NCI-H748 treated with DMSO at 0.1 percent for 48 hours (cell line): Measurements from ENCODE around the gene COL8A2.
"Not testable (repeated sequence)": the region's sequence is repeated elsewhere in the genome, so short reads cannot be mapped to it uniquely, and the experiment has no call there.

Source experiments
- DNase-seq: peaks from one replicate; lab custom pipeline; 2025; lab: John Stamatoyannopoulos, UW

The COL8A2 gene

GRCh38 chr1:36125129-36125991 is at the start of gene COL8A2:
COL8A2 (minus strand) TSS chr1:36125222; CDS start chr1:36100242, 24,980 bp downstream.
- no peak for DNase-seq

GRCh38 chr1:36174713-36175112 is 49.7 kb upstream of the COL8A2 start:
- DNase-seq: no peak

- no peak for DNase-seq
Observed at GRCh38 chr1:36172983-36173382, 48.0 kb upstream of the COL8A2 start.

- DNase-seq: no peak
Observed at GRCh38 chr1:36172017-36172747, 47.2 kb upstream of the COL8A2 start.

- no peak for DNase-seq
Observed at GRCh38 chr1:36170643-36171412, 45.8 kb upstream of the COL8A2 start.

- DNase-seq: no peak
Observed at GRCh38 chr1:36168514-36168913, 43.5 kb upstream of the COL8A2 start.

GRCh38 chr1:36166938-36167905 is 42.2 kb upstream of the COL8A2 start:
- no peak for DNase-seq

GRCh38 chr1:36166136-36166535 is 41.1 kb upstream of the COL8A2 start:
- DNase-seq: no peak

- DNase-seq: no peak
Observed at GRCh38 chr1:36165145-36165544, 40.1 kb upstream of the COL8A2 start.

- no peak for DNase-seq
Observed at GRCh38 chr1:36164361-36164760, 39.3 kb upstream of the COL8A2 start.

- no peak for DNase-seq
Observed at GRCh38 chr1:36163426-36163825, 38.4 kb upstream of the COL8A2 start.

GRCh38 chr1:36162680-36163239 is 37.7 kb upstream of the COL8A2 start:
- no peak for DNase-seq

- no peak for DNase-seq
Observed at GRCh38 chr1:36161641-36162531, 36.9 kb upstream of the COL8A2 start.

GRCh38 chr1:36160949-36161485 is 36.0 kb upstream of the COL8A2 start:
- DNase-seq: no peak

GRCh38 chr1:36160388-36160948 is 35.4 kb upstream of the COL8A2 start:
- no peak for DNase-seq

- no peak for DNase-seq
Observed at GRCh38 chr1:36159614-36160387, 34.8 kb upstream of the COL8A2 start.

- DNase-seq: not testable (repeated sequence)
Observed at GRCh38 chr1:36158827-36159252, 33.8 kb upstream of the COL8A2 start.
